Colonic mucosa (tissue), 4 donors: ENCODE results near the gene DCDC2B. TPM values are rescaled to one million over a fixed set of nuclear protein-coding genes. Genes with fewer than 3 reads are reported as not detected.

Experiments
- DNase-seq: peaks from one replicate; pipeline ENCODE4 v3.0.0-alpha.2; 2020
- H3K27ac ChIP-seq: fragments of 200-600 bp; one replicate; pipeline ENCODE4 v1.8.0; 2021
- H3K27me3 ChIP-seq: fragments of 200-600 bp; one replicate; pipeline ENCODE4 v1.8.0; 2021
- H3K36me3 ChIP-seq: fragments of 200-600 bp; one replicate; pipeline ENCODE4 v1.8.0; 2021
- H3K4me1 ChIP-seq: fragments of 200-600 bp; one replicate; pipeline ENCODE4 v1.8.0; 2021; ENCODE audit warnings: mild to moderate bottlenecking
- H3K4me3 ChIP-seq: fragments of 200-600 bp; one replicate; pipeline ENCODE4 v1.8.0; 2021
- H3K9ac ChIP-seq, 2 donors: one replicate each; pipeline ENCODE4 v1.7.0; 2013; ENCODE audit warnings: control low read depth in 2 of 2, low read depth in 2 of 2, low read length in 2 of 2
- H3K9me3 ChIP-seq: fragments of 200-600 bp; one replicate; pipeline ENCODE4 v1.8.0; 2021
- CTCF ChIP-seq: fragments of 200-600 bp; IDR thresholded peaks from one replicate; pipeline ENCODE4 v1.8.0; 2022; ENCODE audit warnings: antibody characterized with exemption, mild to moderate bottlenecking
- intact Hi-C: fragments of 100-400 bp; cut with DNase I; formaldehyde crosslinking; loops from one replicate; pipeline ENCODE4 v1.14.1; 2022
- total RNA-seq, 2 donors: library from RNA; stranded (reverse); fragmentation: NEBNext Ultra II Directional in 1 of 2; extraction: Animal tissue kit (Norgen Biotek cat#: 25700) in 1 of 2; gene quantifications; one replicate each; pipeline ENCODE4 v1.2.1, GENCODE V29; 2021
- donor health status: healthy.
- donor health status: DM: no; HTN: no; CAD: no.
- donor health status: DM: no; HTN: no; CAD: no.

Gene DCDC2B
- total RNA-seq, 2 donors from 2014 or later: not detected

- Histone ChIP-seq H3K9ac (no peak overlapping the region), H3K27me3 (no peaks in the 10 kb centered on the region), H3K9me3 (no peaks in the 10 kb centered on the region), H3K36me3 (peaks cover 63% of the 10 kb centered on the region), H3K4me1 (no peaks in the 10 kb centered on the region), H3K4me3 (no peak overlapping the region), H3K27ac (no peak overlapping the region)
- intact Hi-C loops: no loop called here
- TF ChIP-seq CTCF: no peak
- no peak for DNase-seq
Observed at GRCh38 chr1:32187850-32188249, 21.0 kb upstream of the DCDC2B start.

DNA sequence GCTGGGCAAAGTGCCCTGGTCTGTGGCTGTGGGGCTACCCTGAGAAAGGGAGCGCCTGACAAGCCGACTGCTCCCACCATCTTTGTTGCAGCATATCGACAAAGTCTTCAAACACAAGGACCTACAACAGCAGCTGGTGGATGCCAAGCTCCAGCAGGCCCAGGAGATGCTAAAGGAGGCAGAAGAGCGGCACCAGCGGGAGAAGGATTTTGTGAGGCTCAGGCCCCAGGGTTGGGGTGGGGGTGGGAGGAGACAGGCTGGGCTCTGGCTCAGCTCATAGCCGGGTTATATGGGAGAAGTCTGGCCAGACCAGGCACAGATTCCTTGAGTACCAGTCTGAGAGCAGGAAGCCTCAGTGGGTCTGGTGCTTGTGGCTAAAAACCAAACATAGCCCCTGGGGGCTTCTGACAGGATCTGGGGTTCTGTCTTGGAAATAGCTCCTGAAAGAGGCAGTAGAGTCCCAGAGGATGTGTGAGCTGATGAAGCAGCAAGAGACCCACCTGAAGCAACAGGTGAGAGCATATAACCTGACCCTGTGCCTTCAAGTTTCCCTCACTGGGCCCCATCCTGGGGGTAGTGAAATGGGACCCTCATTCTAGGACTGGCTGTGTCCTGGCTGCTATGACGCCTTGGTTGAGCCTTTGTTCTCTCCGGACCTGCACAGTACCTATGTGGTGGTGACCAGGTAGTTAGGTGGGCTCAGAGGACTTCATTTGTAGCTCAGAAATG is 16.5 kb upstream of the DCDC2B start:
- H3K27ac ChIP-seq: no peak overlapping the region
- no peak for DNase-seq
- H3K27me3 ChIP-seq: no peaks in the 10 kb centered on the region
- peaks cover 76% of the 10 kb centered on the region for H3K36me3 ChIP-seq
- no peaks in the 10 kb centered on the region for H3K9me3 ChIP-seq
- H3K4me3 ChIP-seq: no peak overlapping the region
- no peak for TF ChIP-seq CTCF
- H3K9ac ChIP-seq: no peak overlapping the region
- no peaks in the 10 kb centered on the region for H3K4me1 ChIP-seq
- intact Hi-C loops: no loop called here

DNA sequence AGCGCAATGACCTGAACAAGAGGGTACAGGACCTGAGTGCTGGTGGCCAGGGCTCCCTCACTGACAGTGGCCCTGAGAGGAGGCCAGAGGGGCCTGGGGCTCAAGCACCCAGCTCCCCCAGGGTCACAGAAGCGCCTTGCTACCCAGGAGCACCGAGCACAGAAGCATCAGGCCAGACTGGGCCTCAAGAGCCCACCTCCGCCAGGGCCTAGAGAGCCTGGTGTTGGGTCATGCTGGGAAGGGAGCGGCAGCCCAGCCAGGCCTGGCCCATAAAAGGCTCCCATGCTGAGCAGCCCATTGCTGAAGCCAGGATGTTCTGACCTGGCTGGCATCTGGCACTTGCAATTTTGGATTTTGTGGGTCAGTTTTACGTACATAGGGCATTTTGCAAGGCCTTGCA is 13.9 kb upstream of the DCDC2B start:
- H3K9ac ChIP-seq: no peak overlapping the region
- TF ChIP-seq CTCF: no peak
- no peaks in the 10 kb centered on the region for H3K27me3 ChIP-seq
- H3K4me3 ChIP-seq: no peak overlapping the region
- peaks cover 54% of the 10 kb centered on the region for H3K36me3 ChIP-seq
- H3K27ac ChIP-seq: no peak overlapping the region
- no peaks in the 10 kb centered on the region for H3K9me3 ChIP-seq
- DNase-seq: no peak
- H3K4me1 ChIP-seq: no peaks in the 10 kb centered on the region
- intact Hi-C loops: no loop called here

- DNase-seq: no peak
- Histone ChIP-seq H3K27me3 (no peaks in the 10 kb centered on the region), H3K36me3 (peaks cover 48% of the 10 kb centered on the region), H3K4me3 (no peak overlapping the region), H3K9me3 (no peaks in the 10 kb centered on the region), H3K4me1 (no peaks in the 10 kb centered on the region), H3K9ac (no peak overlapping the region), H3K27ac (no peak overlapping the region)
- TF ChIP-seq CTCF: no peak
- intact Hi-C loops: no loop called here
Observed at GRCh38 chr1:32195531-32195930, 13.4 kb upstream of the DCDC2B start.

- peaks cover 43% of the 10 kb centered on the region for H3K36me3 ChIP-seq
- no peaks in the 10 kb centered on the region for H3K9me3 ChIP-seq
- H3K9ac ChIP-seq: no peak overlapping the region
- intact Hi-C loops: no loop called here
- peaks cover under 1% of the 10 kb centered on the region for H3K4me1 ChIP-seq
- H3K27ac ChIP-seq: no peak overlapping the region
- TF ChIP-seq CTCF: no peak
- no peak overlapping the region for H3K4me3 ChIP-seq
- no peaks in the 10 kb centered on the region for H3K27me3 ChIP-seq
- no peak for DNase-seq
Observed at GRCh38 chr1:32195972-32196823, 12.7 kb upstream of the DCDC2B start.
